NB4 (cell line): Measurements from ENCODE around the gene DBNL.

ENCODE experiments used
- CTCF ChIP-seq: IDR thresholded peaks from one replicate; pipeline ENCODE4 v1.5.1; 2012; ENCODE audit warnings: low read depth, low read length
- MAX ChIP-seq: IDR thresholded peaks from 2 replicates; pipeline ENCODE4 v1.6.1; 2011; ENCODE audit warnings: low read depth, low read length
- MYC ChIP-seq: IDR thresholded peaks from 2 replicates; pipeline ENCODE4 v1.6.1; 2011; ENCODE audit warnings: low read depth, low read length
- POLR2A ChIP-seq: IDR thresholded peaks from 2 replicates; pipeline ENCODE4 v1.6.1; 2011; ENCODE audit warnings: mild to moderate bottlenecking; ENCODE audit not compliant: insufficient read length; ENCODE audit errors: extremely low read depth

- TF ChIP-seq CTCF (no peak), POLR2A (no peak), MYC (no peak), MAX (no peak)
Observed at GRCh38 chr7:44094365-44094764, 49.9 kb downstream of the DBNL start.
